Measurements from ENCODE around the gene ADSL.
"Not testable (repeated sequence)": the region's sequence is repeated elsewhere in the genome, so short reads cannot be mapped to it uniquely, and the experiment has no call there.

The ADSL gene

DNA sequence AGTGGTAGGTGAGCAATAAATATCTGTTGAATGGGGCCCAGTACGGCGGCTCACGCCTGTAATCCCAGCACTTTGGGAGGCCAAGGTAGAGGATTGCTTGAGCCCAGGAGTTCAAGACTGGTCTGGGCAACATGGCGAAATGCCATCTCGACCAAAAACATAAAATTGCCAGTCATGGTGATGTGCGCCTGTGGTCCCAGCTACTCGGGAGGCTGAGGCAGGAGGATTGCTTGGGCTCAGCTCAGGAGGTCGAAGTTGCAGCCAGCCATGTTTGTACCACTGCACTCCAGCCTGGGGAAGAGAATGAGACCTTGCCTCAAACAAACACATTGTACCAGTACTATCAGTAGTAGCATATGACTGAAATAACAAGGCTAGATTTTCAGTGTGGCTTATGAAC is 28.3 kb downstream of the ADSL start:
- DNase-seq, result no peak

DNA sequence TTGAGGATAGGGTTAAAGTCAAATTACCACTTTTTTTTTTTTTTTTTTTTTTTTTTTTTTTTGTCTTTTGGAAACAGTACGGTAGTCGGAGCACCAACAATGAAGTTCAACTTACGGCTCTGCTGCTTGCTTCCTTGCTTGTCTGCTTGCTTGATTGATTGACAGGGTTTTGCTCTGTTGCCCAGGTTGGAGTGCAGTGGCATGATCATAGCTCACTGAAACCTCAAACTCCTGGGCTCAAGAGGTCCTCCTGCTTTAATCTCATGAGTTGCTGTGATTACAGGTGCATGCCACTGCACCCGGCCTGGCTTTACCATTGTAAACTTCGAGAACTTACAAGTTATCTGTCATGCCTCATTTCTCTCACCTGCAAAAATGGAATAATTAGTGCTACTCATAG is 29.8 kb downstream of the ADSL start:
- no peak for DNase-seq

DNA sequence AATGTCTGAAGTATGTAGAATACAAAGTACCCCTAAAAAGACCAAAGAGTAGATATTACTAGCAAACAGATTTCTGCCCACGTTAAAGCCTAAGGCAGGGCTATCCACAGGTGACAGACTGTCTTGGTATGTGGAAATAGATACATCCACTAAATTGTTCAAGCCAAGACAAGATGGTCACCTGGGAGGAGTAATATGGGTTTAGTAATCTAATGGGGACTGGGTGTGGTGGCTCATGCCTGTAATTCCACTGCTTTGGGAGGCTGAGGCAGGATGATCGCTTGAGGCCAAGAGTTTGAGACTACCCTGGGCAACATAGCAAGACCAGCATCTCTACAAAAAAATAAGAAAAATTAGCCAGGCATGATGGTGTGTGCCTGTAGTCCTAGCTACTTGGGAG is 31.6 kb downstream of the ADSL start:
- DNase-seq, result no peak

DNA sequence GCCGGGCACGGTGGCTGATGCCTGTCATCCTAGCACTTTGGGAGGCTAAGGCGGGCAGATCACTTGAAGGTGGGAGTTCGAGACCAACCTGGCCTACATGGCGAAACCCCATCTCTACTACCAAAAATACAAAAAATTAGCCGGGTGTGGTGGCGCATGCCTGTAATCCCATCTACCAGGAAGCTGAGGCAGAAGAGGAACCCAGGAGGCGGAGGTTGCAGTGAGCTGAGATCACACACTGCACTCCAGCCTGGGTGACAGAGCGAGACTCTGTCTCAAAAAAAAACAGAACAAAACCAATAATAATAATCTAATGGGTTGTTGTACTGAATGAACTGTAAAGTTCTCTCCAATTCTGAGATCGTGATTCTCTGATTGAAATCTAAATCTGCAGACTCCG is 32.1 kb downstream of the ADSL start:
- not testable (repeated sequence) for DNase-seq

GRCh38 chr22:40381461-40381860 is 35.2 kb downstream of the ADSL start:
- DNase-seq, result no peak

DNA sequence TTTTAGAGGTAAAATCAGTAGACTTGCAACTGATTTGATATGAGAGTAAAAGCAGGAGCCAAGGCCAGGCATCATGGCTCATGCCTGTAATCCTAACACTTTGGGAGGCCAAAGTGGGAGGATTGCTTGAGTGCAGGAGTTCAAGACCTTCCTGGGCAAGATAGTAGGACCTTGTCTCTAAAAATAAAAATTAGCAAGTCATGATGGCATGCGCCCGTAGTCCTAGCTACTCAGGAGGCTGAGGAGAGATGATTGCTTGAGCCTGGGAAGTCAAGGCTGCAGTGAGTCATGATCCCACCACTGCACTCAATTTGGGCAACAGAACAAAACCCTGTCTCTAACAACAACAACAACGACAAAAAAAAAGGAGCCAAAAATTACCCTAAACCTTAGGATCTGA is 37.6 kb downstream of the ADSL start:
- DNase-seq, result no peak

GRCh38 chr22:40385036-40385782 is 38.9 kb downstream of the ADSL start:
- peak; percentile 44 for DNase-seq

DNA sequence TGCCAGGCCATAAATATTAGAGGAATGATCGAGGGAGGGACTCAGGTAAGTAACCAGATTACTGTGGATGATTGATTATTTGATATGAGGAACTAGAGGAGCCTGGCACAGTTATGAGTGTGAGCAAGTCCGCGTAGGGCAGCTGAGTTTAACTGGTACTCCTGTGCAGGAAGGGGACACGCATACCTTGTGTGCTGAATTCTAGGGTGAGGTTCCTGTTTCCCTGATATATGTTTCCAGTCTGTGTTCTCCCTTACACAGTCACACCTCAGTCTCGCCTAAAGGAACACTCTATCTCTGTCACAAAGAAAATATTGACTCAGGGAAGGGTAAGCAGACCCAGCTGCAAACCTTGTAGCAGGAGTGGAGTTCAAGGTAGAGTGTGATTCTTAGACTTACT is 41.4 kb downstream of the ADSL start:
- no peak for DNase-seq

GRCh38 chr22:40388231-40388630 is 41.9 kb downstream of the ADSL start:
- no peak for DNase-seq

DNA sequence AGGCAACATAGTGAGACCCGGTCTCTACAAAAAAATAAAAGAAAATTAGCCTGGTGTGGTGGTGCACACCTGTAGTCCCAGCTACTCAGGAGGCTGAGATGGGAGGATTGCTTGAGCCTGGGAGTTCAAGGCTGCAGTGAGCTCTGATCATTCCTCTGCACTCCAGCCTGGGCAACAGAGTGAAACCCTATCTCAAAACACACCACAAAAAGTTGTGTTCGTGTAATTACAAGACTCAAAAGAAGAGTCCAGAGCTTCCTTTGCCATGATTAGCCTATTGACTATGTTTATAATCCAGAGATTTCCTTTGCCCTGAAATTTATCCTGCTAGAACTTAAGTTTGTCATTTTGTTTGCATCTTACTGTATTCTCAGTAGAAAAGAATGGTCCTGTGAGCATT is 45.1 kb downstream of the ADSL start:
- no peak for DNase-seq

DNA sequence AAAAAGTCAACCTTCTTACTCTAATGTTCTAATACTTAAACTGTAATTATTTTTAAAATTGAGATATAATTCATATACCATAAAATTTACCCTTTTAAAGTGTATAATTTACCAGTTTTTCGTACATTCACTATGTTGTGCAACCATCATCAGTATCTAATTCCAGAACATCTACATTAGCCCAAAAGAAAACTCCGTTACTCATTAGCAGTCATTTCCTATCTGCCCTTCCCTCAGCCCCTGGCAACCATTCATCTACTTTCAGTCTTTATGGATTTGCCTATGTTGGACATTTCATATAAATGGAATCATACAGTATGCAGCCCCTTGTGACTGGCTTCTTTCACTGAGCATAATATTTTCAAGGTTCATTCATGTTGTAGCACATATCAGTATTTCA is 46.3 kb downstream of the ADSL start:
- DNase-seq, result no peak

- DNase-seq, result no peak
Observed at GRCh38 chr22:40394607-40395006, 48.3 kb downstream of the ADSL start.

DNA sequence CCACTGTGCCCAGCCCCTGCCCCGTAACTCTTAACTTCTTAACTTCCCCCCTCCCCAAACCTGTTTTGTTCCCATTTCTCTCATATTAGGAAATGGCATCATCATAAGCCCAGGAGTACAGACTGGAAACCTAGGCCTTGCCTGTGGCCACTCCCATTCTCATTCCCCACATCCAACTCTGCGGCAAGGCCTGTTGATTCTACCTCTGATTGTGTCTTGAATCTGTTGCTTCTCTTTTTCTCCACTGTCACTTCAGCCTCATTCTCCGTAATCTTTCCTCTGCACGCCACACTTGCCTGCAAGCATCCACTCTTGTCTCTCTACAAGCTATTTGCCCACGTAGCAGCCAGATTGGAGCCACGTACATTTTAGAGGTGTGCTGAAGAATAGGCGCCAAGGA is 49.3 kb downstream of the ADSL start:
- DNase-seq, result no peak

GRCh38 chr22:40396882-40397281 is 50.6 kb downstream of the ADSL start:
- no peak for DNase-seq

DNA sequence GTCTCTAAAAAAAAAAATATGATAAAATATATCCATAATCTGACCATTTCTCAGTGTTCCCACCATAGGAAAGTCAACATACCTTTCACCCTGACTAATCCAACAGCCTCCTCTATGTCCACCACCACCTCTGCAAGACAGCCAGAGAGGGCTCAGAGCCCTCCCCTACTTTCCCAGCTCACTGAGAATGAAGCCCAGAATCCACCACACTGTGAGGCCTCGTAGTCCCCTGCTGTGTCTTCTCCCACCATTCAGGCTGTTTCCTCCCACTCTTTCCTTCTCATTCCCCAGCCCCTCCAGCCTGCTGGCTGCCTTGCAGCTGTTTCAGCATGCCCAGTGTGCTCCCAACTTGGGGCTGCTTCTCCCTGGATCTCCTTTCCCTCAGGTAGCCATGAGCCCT is 51.1 kb downstream of the ADSL start:
- no peak for DNase-seq

- no peak for DNase-seq
Observed at GRCh38 chr22:40399621-40400020, 53.3 kb downstream of the ADSL start.

DNA sequence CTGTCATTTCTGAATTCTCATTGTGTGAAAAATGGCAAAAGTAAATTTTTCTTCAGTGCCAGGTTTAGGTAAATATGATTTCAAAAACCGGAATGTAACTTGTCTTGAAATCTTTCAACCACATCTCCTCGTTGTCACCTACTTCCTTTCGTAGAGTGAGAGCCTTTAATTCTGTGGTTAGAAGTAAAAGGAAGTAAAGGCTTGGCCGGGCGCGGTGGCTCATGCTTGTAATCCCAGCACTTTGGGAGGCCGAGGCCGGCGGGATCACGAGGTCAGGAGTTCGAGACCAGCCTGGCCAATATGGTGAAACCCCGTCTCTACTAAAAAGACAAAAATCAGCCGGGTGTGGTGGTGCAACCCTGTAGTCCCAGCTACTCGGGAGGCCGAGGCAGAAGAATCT is 53.9 kb downstream of the ADSL start:
- peak; percentile 57 for DNase-seq

GRCh38 chr22:40401532-40401931 is 55.2 kb downstream of the ADSL start:
- peak; percentile 71 for DNase-seq

DNA sequence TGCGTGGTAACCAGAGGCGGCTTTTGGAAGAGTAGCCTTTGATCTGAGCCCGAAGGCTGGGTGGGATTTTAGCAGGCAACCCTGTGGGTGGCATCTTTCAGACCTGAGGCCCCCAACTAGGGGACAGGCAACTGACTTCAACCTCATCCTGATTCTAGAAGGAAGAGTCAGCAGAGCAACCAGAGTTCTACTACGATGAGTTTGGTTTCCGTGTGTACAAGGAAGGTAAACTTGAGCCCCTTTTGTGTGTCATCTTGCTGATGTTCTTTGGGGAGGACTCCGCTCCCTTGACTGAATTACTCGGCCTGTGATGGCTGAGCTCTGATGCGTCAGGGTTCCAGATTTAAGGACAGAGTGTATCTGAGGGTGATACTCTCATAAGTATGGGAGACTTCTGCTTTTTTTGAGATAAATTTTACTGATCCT is 55.7 kb downstream of the ADSL start:
- DNase-seq, result peak; percentile 39

- DNase-seq, result no peak
Observed at GRCh38 chr22:40403141-40403540, 56.8 kb downstream of the ADSL start.

- DNase-seq, result no peak
Observed at GRCh38 chr22:40403651-40404050, 57.4 kb downstream of the ADSL start.

- DNase-seq, result no peak
Observed at GRCh38 chr22:40404251-40405177, 58.2 kb downstream of the ADSL start.

- DNase-seq, result no peak
Observed at GRCh38 chr22:40405178-40406062, 59.1 kb downstream of the ADSL start.

All from activated CD4-positive, alpha-beta T cell treated with anti-CD3 and anti-CD28 coated beads for 48 hours (primary cell).